ENCODE results near the gene KCNAB1. TPM values are rescaled to one million over a fixed set of nuclear protein-coding genes. Genes with fewer than 3 reads are reported as not detected.
"Not testable (repeated sequence)": the region's sequence is repeated elsewhere in the genome, so short reads cannot be mapped to it uniquely, and the experiment has no call there.

KCNAB1 gene
- polyA plus RNA-seq (2013, experiment 1 of 2; ENCODE audit: insufficient read length) = 0.55 TPM
- 0.62 TPM for polyA plus RNA-seq (2013, experiment 2 of 2; ENCODE audit: insufficient read length)

DNA sequence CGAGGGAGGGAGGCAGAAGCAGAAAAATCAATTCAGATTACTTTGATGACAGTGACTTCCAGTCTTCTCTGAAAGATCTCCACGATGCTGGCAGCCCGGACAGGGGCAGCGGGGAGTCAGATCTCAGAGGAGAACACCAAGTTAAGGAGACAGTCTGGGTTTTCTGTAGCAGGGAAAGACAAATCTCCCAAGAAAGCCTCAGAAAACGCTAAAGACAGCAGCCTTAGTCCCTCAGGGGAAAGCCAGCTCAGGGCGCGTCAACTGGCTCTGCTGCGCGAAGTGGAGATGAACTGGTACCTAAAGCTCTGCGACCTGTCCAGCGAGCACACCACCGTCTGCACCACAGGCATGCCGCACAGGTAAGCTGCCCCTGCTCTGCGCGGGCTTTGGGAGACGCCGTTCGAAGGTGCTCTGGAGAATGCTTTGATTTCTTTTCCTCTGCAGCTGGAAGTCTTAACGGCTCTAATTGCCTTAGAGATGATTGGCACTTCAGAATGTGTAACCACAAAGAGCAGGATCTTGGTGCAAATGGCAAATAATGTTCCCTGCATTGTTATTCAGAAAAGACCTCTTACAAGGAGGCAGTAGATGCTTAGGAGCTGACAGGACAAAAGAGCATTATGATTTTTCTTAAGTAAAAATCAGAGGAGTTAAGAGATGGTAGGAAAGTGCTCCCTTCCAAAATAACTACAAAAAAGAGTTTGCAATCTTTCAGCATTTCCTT lies at the start of gene KCNAB1:
Gene KCNAB1 (plus strand): TSS at position 51 of the 724 bp plus-strand sequence.
- DNase-seq = no peak

- peak; percentile 25 for DNase-seq
These were observed 49.3 kb upstream of the KCNAB1 start for GRCh38 chr3:156071031-156071430.

DNA sequence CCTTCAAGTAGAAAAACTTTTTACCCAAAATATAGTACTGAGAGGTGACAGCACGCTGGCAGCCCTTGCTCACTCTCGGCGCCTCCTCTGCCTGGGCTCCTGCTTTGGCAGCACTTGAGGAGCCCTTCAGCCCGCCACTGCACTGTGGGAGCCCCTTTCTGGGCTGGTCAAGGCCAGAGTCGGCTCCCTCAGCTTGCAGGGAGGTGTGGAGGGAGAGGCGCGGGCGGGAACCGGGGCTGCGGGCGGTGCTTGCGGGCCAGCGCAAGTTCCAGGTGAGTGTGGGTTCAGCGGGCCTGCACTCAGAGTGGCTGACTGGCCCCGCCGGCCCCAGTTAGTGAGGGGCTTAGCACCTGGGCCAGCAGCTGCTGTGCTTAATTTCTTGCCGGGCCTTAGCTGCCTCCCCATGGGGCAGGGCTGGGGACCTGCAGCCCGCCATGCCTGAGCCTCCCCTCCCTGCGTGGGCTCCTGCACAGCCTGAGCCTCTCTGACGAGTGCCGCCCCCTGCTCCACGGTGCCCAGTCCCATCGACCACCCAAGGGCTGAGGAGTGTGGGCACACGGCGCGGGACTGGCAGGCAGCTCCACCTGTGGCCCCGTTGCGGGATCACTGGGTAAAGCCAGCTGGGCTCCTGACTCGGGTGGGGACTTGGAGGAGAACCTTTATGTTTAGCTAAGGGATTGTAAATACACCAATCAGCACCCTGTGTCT lies 47.3 kb upstream of the KCNAB1 start:
- DNase-seq = not testable (repeated sequence)

GRCh38 chr3:156090126-156090525 lies 30.3 kb upstream of the KCNAB1 start:
- DNase-seq = no peak

- no peak for DNase-seq
These were observed 26.4 kb upstream of the KCNAB1 start for GRCh38 chr3:156093964-156094363.

GRCh38 chr3:156094391-156094790 lies 26.0 kb upstream of the KCNAB1 start:
- no peak for DNase-seq

GRCh38 chr3:156095652-156096051 lies 24.7 kb upstream of the KCNAB1 start:
- DNase-seq = not testable (repeated sequence)

DNA sequence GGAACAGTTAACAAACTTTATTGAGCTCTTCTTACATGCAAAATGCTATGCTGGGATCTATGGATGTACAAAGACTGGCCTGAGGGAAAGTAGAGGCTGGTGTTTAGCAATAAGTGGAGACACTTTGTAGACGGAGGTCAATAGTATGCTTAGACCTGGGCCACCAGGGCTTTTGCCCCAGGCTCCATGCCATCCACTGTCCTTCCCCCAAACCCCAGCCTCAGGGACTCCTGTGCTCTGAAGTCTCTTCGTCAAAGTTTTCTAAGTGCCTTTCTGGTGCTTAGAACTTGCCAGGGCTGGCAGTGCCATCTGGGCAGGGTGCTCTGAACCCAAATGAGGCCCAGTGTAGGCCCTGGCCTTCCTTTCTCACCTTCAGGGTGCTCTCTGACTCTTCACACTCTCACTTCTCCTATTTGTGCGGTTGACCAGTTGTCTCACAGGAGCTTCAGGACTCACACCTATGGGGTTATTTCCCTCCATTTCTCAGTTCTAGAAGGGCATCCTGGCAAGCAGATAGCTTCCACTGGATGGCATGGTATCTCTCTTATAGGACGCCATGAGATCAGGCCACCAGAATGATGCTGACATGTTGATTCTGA lies 21.8 kb upstream of the KCNAB1 start:
- DNase-seq = no peak

DNA sequence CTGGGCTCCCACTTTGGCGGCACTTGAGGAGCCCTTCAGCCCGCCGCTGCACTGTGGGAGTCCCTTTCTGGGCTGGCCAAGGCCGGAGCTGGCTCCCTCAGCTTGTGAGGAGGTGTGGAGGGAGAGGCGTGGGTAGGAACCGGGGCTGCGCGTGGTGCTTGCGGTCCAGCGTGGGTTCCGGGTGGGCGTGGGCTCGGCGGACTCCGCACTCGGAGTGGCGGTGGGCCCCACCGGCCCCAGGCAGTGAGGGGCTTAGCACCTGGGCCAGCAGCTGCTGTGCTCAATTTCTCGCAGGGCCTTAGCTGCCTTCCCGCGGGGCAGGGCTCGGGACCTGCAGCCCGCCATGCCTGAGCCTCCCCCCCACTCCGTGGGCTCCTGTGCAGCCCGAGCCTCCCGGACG lies 21.0 kb upstream of the KCNAB1 start:
- DNase-seq = not testable (repeated sequence)

DNA sequence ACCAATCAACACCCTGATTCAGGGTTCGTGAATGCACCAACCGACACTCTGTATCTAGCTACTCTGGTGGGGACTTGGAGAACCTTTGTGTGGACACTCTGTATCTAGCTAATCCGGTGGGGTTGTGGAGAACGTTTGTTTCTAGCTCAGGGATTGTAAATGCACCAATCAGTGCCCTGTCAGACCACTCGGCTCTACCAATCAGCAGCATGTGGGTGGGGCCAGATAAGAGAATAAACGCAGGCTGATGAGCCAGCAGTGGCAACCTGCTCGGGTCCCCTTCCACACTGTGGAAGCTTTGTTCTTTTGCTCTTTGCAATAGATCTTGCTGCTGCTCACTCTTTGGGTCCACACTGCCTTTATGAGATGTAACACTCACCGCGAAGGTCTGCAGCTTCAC lies 20.4 kb upstream of the KCNAB1 start:
- DNase-seq = not testable (repeated sequence)

GRCh38 chr3:156102267-156102931 lies 18.0 kb upstream of the KCNAB1 start:
- no peak for DNase-seq

DNA sequence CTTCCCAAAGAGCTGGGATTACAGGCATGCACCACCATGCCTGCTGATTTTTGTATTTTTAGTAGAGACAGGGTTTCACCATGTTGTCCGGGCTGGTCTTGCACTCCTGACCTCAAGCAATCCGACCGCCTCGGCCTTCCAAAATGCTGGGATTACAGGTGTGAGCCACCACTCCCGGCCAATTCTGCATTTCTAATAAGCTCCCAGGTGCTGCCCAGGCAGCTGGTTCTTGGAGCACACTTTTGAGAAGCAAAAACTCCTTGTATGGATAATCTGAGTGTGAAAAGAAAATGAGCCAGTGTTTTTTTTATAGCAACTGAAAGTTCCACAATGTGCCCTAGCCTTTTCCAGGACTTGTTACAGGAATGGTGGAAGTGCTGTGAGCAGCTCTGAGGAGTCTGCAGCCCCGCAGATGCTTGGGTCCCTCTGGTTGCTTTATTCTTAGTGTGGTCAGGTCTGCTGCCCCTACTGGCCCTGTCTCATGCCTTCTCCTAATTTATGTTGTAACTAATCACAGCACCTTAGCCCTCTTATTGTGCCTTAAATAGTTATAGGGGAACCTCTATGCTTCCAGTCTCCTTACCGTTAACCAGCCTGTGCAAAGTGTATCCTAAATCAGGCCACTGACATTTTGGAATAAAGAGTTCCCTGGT lies 13.5 kb upstream of the KCNAB1 start:
- DNase-seq = no peak

GRCh38 chr3:156107504-156107903 lies 12.9 kb upstream of the KCNAB1 start:
- no peak for DNase-seq

DNA sequence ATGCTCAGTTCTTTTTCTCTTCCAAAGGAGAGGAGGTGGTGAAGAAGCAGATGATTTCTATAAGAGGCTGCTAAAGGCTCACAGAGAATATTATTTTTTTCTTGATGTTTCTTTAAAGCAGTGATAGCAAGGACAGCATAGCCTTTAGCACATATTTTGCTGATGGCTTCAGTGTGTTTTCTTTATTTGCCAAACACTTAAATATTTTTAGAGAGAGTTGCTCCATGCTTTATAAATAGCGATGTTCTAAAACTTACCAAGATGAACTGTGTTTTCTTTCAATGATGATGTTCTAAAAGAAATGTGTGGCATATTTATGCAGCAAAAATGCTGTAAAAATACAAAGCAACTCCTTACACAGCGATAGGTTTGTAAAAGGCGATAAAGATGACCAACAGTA lies 11.8 kb upstream of the KCNAB1 start:
- no peak for DNase-seq

- DNase-seq = no peak
These were observed 10.4 kb upstream of the KCNAB1 start for GRCh38 chr3:156109989-156110388.

DNA sequence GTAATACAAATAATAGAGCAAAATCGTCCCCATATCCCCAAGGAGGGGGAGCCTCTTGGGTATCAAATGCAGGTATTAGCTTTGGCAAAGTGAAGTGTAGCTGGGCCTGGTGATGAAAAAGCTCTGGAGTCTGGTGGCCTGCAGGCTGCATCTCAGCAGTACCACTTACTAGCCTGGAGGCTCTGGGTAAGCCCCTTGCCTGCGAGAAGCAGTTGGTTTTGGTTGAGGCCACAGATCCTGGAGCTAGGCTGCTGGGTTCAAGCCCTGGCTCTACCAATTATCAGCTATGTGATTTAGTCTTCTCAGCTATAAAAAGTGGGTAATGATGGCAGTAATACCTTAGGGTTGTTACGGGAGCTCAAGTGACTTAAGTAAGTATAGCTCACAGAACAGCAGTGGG lies 6.1 kb downstream of the KCNAB1 start:
- no peak for DNase-seq

DNA sequence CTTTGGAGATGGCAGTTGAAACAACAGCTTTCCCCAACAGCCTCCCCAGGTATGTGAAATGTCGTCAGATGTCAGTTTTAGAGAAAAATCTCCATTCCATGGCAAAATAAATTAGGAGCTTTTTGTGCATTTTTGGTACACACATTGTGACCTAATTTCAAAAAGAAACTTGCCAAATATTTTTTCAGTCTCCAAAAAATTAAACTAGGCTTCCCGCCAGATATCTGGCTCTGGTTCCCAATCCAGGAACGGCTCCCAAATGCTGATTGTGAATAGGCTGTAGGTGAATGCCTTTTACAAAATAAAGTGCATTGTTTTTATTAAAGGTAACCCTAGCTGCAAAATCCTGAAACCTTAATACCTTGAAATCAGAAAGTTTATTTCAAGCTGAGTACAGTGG lies 10.9 kb downstream of the KCNAB1 start:
- no peak for DNase-seq

- DNase-seq = no peak
These were observed 11.4 kb downstream of the KCNAB1 start for GRCh38 chr3:156131799-156132198.

DNA sequence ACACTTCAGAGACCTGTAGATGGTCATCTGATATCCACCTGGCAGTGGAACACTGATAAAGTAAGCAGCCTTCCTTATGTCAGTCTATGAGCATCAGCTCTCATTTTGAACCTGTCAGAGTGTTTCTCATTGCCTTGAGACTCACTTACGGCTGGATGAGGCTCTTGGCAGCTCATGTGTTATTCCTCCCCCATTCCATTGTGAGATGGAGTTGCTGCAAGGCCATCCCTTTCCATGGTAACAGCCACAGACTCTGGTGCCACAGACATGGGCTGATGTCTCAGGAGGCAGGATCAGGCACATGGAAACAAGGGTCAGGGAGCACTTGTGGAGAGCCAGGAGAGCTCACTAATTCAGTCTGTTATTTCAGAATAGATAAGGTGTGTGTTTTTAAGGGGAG lies 11.9 kb downstream of the KCNAB1 start:
- no peak for DNase-seq

- no peak for DNase-seq
These were observed 12.7 kb downstream of the KCNAB1 start for GRCh38 chr3:156133076-156133475.

DNA sequence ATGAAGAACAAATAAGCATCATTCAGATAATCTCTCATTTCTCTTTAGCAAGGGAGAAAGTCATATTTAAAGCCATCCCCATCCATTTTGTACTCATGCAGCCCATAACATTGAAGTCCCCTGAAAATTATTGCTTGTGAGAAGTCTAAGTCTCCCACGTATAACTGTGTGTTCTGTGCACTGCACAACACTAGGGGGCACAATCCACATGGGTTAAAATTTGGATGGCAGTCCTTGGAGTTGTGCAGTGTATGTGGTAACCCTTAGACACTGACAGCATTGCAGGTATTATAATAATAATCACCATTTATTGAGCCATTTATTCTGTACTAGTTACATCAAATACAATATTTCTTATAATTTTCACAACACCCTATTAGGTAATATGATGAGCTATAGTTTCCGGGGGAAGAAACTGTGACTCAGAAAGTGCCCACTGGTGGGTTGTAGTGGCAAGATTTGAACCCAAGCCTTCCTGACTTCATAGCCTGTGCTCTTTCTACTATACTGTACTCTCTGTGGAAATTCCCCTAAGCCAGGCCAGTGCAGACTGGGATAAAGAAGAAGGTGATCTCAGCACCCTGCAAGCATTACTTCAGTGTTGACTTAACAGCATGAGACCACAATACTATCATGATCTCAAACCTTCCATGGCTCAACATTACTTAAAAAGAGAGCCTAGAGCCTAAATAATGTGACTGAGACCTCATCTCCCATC lies 15.7 kb downstream of the KCNAB1 start:
- no peak for DNase-seq

- DNase-seq = not testable (repeated sequence)
These were observed 17.0 kb downstream of the KCNAB1 start for GRCh38 chr3:156137397-156137796.

Measured in fibroblast of skin of abdomen (primary cell).